GM12878 (cell line): ENCODE data around the gene AP4S1. TPM values are rescaled to one million over a fixed set of nuclear protein-coding genes. Genes with fewer than 3 reads are reported as not detected.

Source experiments
- ATAC-seq: fragments of 200-7000 bp; cut with Tn5 transposase; 3 replicates; pipeline ENCODE4 v1.9.1; 2020; ENCODE audit warnings: mild to moderate bottlenecking, moderate library complexity
- BruUV-seq: library from RNA; stranded (reverse); fragments of 400-500 nt; replicated peaks from 2 replicates; lab custom pipeline; 2021; lab: Mats Ljungman, UMichigan
- CTCF ChIA-PET: fragments of 300-600 bp; sonication (Branson Sonifier 250); formaldehyde crosslinking; extraction: SDS; loops from one replicate; lab custom pipeline; 2021; ENCODE audit warnings: inconsistent platforms; lab: Yijun Ruan, JAX
- POLR2A ChIA-PET: fragments of 350-600 bp; formaldehyde crosslinking; extraction: SDS; loops from one replicate; lab custom pipeline; 2021; ENCODE audit warnings: inconsistent platforms; lab: Charles Lee
- RAD21 ChIA-PET: fragments of 300-600 bp; sonication (Branson Sonifier 250); formaldehyde crosslinking; loops from one replicate; lab custom pipeline; 2023; ENCODE audit warnings: antibody characterized with exemption; ENCODE audit not compliant: unreplicated experiment; lab: Charles Lee
- SMC1A ChIA-PET: fragments of 300-600 bp; sonication (Branson Sonifier 250); formaldehyde crosslinking; loops from one replicate; lab custom pipeline; 2023; ENCODE audit not compliant: unreplicated experiment, uncharacterized antibody; lab: Charles Lee
- DNase-seq: peaks from one replicate; pipeline ENCODE4 v3.0.0-alpha.2; 2011; ENCODE audit warnings: low read depth, low spot score
- FAIRE-seq: peaks from 3 replicates; lab custom pipeline; 2011; peaks lifted over from hg19 to GRCh38; lab: Jason Lieb, UNC
- H2AFZ ChIP-seq: 2 replicates; pipeline ENCODE4 v1.6.0; 2011; ENCODE audit warnings: low read depth, low read length, control low read depth; ENCODE audit not compliant: control insufficient read depth
- H3K27ac ChIP-seq: 2 replicates; pipeline ENCODE4 v1.5.1; 2011; ENCODE audit warnings: control low read depth; ENCODE audit not compliant: control insufficient read depth, insufficient read depth
- H3K27me3 ChIP-seq, 2 experiments: replicated peaks in 1 of 2; 2 replicates each; pipeline versions ENCODE4 v1.6.0 to v1.6.1; 2011; ENCODE audit warnings: low read length in 1 of 2; ENCODE audit not compliant: control insufficient read depth in 2 of 2, insufficient read depth in 2 of 2
- H3K36me3 ChIP-seq, 2 experiments: 2 replicates each; pipeline ENCODE4 v1.5.1; 2011; ENCODE audit warnings: low read length in 1 of 2; ENCODE audit not compliant: control insufficient read depth in 2 of 2, insufficient read depth in 2 of 2
- H3K4me1 ChIP-seq: 2 replicates; pipeline ENCODE4 v1.6.1; 2011; ENCODE audit warnings: mild to moderate bottlenecking, low read length, moderate library complexity, mixed read lengths; ENCODE audit not compliant: control insufficient read depth, insufficient read depth
- H3K4me2 ChIP-seq: 2 replicates; pipeline ENCODE4 v1.6.0; 2011; ENCODE audit warnings: control low read depth; ENCODE audit not compliant: control insufficient read depth, insufficient read depth
- H3K4me3 ChIP-seq: fragments of 200-600 bp; sonication (generic); 2 replicates; pipeline ENCODE4 v1.5.1; 2016
- H3K79me2 ChIP-seq: 2 replicates; pipeline ENCODE4 v1.6.0; 2011; ENCODE audit warnings: low read length; ENCODE audit not compliant: control insufficient read depth, insufficient read depth
- H3K9ac ChIP-seq: 2 replicates; pipeline ENCODE4 v1.8.0; 2011; ENCODE audit warnings: low read length, control low read depth, mixed read lengths; ENCODE audit not compliant: control insufficient read depth, insufficient read depth
- H3K9me3 ChIP-seq: replicated peaks from 3 replicates; pipeline ENCODE4 v1.5.1; 2011; ENCODE audit warnings: mild to moderate bottlenecking, low read length; ENCODE audit not compliant: control insufficient read depth, insufficient read depth
- H4K20me1 ChIP-seq: 2 replicates; pipeline ENCODE4 v1.6.0; 2011; ENCODE audit not compliant: control insufficient read depth, insufficient read depth
- ATF7 ChIP-seq: fragments of 450-650 bp; IDR thresholded peaks from 2 replicates; pipeline ENCODE4 v1.6.1; 2016; ENCODE audit warnings: low read depth, mild to moderate bottlenecking
- JUNB ChIP-seq: IDR thresholded peaks from 2 replicates; pipeline ENCODE4 v1.6.1; 2016; ENCODE audit warnings: antibody characterized with exemption, mild to moderate bottlenecking
- MEF2A ChIP-seq: IDR thresholded peaks from 2 replicates; pipeline ENCODE4 v1.6.1; 2011; ENCODE audit warnings: low read depth, mild to moderate bottlenecking, low read length, moderate library complexity; ENCODE audit not compliant: insufficient read depth
- NFIC ChIP-seq: IDR thresholded peaks from 2 replicates; pipeline ENCODE4 v1.6.1; 2012; ENCODE audit warnings: low read depth, mild to moderate bottlenecking, inconsistent platforms, low read length, moderate library complexity
- NRF1 ChIP-seq: conservative IDR thresholded peaks from 2 replicates; pipeline ENCODE4 v1.6.1; 2011; ENCODE audit warnings: mild to moderate bottlenecking, low read depth, low read length, improper control_type of control experiment
- POLR2A ChIP-seq: IDR thresholded peaks from 2 replicates; pipeline ENCODE4 v1.6.1; 2011; ENCODE audit warnings: low read depth, mild to moderate bottlenecking, low read length
- SIN3A ChIP-seq: IDR thresholded peaks from 2 replicates; pipeline ENCODE4 v1.6.1; 2012; ENCODE audit warnings: low read depth, low read length, improper control_type of control experiment
- SKIL ChIP-seq: fragments of 450-650 bp; IDR thresholded peaks from 2 replicates; pipeline ENCODE4 v1.6.1; 2017; ENCODE audit warnings: mild to moderate bottlenecking, low read depth, inconsistent platforms; ENCODE audit not compliant: poor library complexity, severe bottlenecking
- SMAD1 ChIP-seq: fragments of 450-650 bp; IDR thresholded peaks from 2 replicates; pipeline ENCODE4 v1.6.1; 2018; ENCODE audit warnings: mild to moderate bottlenecking, low read depth; ENCODE audit not compliant: partially characterized antibody
- ZBED1 ChIP-seq: IDR thresholded peaks from 2 replicates; pipeline ENCODE4 v1.6.1; 2016; ENCODE audit warnings: borderline replicate concordance
- ZNF217 ChIP-seq: fragments of 450-650 bp; IDR thresholded peaks from 2 replicates; pipeline ENCODE4 v1.6.1; 2017; ENCODE audit warnings: antibody characterized with exemption, mild to moderate bottlenecking
- ZSCAN29 ChIP-seq: fragments of 450-650 bp; IDR thresholded peaks from 2 replicates; pipeline ENCODE4 v1.6.1; 2017; ENCODE audit warnings: mild to moderate bottlenecking, moderate library complexity
- WGBS: methylation state at CpG from one replicate; pipeline ENCODE4 v1.1.6; 2016; ENCODE audit warnings: low lambda C conversion rate; ENCODE audit not compliant: insufficient replicate concordance, insufficient coverage; ENCODE audit errors: missing lambda C conversion rate; 5-methylcytosine and 5-hydroxymethylcytosine counted together
- in situ Hi-C: fragments of 300-500 bp; cut with MboI; formaldehyde crosslinking; loops from 9 replicates; pipeline ENCODE4 v1.14.3; 2018; ENCODE audit warnings: mixed read lengths
- intact Hi-C: fragments of 100-400 bp; cut with micrococcal nuclease; formaldehyde crosslinking; loops from one replicate; pipeline ENCODE4 v1.14.2; 2022; ENCODE audit not compliant: unreplicated experiment
- polyA plus RNA-seq, 11 experiments: library from polyadenylated mRNA; depleted of rRNA in 4 of 11; unstranded in 6 of 11; stranded (reverse) in 5 of 11; fragments of >200 nt; fragmentation: Nextera tagmentation in 4 of 11; fragmentation: Illumina TruSeq in 1 of 11; extraction: Ambion mirVana in 4 of 11; extraction: Trizol in 1 of 11; gene quantifications; 1 replicate in 1 of 11; 2 replicates in 10 of 11; pipeline versions ENCODE4 v1.2.1 to v1.2.3, GENCODE V29; 2011 to 2016; ENCODE audit warnings: inconsistent platforms in 2 of 11, missing spikeins in 2 of 11, low read depth in 1 of 11
- total RNA-seq, 4 experiments: library from RNA; depleted of rRNA in 3 of 4; stranded (reverse); fragments of >200 nt in 3 of 4; fragmentation: Illumina TruSeq in 1 of 4; extraction: Trizol in 1 of 4; gene quantifications; 2 replicates each; pipeline versions ENCODE4 v1.2.1 to v1.2.3, GENCODE V29; 2013 to 2021

The AP4S1 gene
- total and polyA plus RNA-seq, 10 of the 15 experiments (the other 5 are each of a cell fraction or from before 2014, with no cell fraction given), result 3.6 to 9.0 (median 5.7) TPM

DNA sequence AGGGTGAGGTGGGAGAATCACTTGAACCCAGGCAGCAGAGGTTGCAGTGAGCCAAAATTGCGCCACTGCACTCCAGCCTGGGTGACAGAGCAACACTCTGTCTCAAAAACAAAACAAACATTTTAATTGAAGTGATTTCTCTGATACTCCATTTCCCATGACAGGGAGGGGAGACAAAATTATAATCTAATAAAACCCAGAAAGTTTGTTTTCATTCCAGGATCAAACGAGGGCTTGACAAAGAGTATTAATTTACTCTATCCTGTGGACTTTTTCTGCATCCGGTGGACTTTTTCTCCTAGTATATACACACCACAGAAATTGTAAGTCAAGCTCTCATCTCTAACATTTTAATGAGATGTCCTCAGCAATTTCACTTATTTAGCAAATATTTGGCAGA, 14.5 kb upstream of the AP4S1 start:
- SMC1A ChIA-PET, result interaction anchor here (1.7 kb wide), 1 partner anchor 14 kb away, joined by 5 read pairs; the partner anchor contains the start of gene AP4S1
- ATAC-seq (no peak), DNase-seq (no peak), FAIRE-seq (no peak)
- Histone ChIP-seq H3K27me3 (no peaks in the 10 kb centered on the region), H4K20me1 (no peaks in the 10 kb centered on the region), H3K9me3 (no peaks in the 10 kb centered on the region), H3K9ac (no peak overlapping the region), H3K36me3 (no peaks in the 10 kb centered on the region; a peak in 3 of 4 replicates), H2AFZ (no peak overlapping the region), H3K4me1 (no peaks in the 10 kb centered on the region), H3K4me3 (no peak overlapping the region), H3K79me2 (peaks cover 14% of the 10 kb centered on the region), H3K27ac (no peak overlapping the region), H3K4me2 (no peak overlapping the region)
- 98% methylated on average over 3 of the region's 3 CpGs for WGBS
- in situ Hi-C loops, result no loop called here
- CTCF ChIA-PET, result no interaction called here
- RAD21 ChIA-PET, result no interaction called here
- no peak for TF ChIP-seq ZBED1
- TF ChIP-seq SIN3A, result no peak
- no peak for TF ChIP-seq ZNF217
- no peak for TF ChIP-seq JUNB
- no peak for TF ChIP-seq SKIL
- TF ChIP-seq NRF1, result no peak
- TF ChIP-seq ATF7, result no peak
- no peak for TF ChIP-seq MEF2A
- no peak for TF ChIP-seq NFIC
- TF ChIP-seq ZSCAN29, result no peak
- TF ChIP-seq POLR2A, result no peak
- TF ChIP-seq SMAD1, result no peak
- no TSS peak for BruUV-seq
- POLR2A ChIA-PET, result interaction anchor here (0.8 kb wide), 1 partner anchor 13 kb away, joined by 4 read pairs; no protein-coding TSS in a partner anchor
- intact Hi-C loops, result no loop called here
